Activated CD8-positive, alpha-beta memory T cell treated with anti-CD3 and anti-CD28 coated beads, Interleukin-2, amount 50 U/mL, for 24 hours (primary cell): ENCODE measurements around the gene COX17.

Experiments used
- DNase-seq: peaks from one replicate; pipeline ENCODE4 v3.0.0-alpha.2; 2020; ENCODE audit errors: extremely low read depth

The COX17 gene

DNA sequence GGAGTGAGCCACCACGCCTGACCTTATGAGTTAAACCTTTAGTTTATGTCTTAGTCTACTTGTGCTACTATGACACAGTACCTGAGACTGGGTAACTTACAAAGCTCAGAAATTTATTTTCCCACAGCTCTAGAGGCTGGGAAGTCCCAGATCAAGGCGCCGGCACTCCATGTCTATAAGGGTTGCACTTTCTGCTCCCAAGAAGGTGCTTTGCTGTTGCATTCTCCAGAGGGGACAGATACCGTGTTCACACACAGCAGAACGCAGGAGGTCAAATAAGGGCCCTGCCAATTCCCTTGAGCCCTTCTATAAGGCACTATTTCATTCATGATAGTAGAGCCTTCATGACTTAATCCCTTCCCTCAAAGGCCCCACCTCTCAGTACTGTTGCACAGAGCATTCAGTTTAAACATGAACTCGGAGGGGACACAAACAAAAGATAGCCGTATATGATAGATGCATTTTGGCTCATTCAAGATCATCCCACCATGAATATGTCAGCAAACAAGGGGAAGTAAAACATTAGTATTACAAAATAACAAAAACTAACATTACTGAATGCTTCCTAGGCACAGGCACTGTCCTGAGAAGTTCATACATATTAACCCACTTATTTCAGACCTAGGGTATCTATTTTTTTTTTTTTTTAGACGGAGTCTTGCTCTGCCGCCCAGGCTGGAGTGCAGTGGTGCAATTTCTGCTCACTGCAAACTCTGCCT, 53.0 kb downstream of the COX17 start:
- no peak for DNase-seq

- DNase-seq: no peak
Measured at GRCh38 chr3:119620899-119621298, 56.3 kb downstream of the COX17 start.
